Medulla oblongata (tissue), 1 donor: ENCODE results near the gene SNAP29.
"Not testable (repeated sequence)": the region's sequence is repeated elsewhere in the genome, so short reads cannot be mapped to it uniquely, and the experiment has no call there.

Experiments used
- DNase-seq: peaks from one replicate; pipeline ENCODE4 v3.0.0-alpha.2; 2015; ENCODE audit errors: extremely low spot score

Gene SNAP29

DNA sequence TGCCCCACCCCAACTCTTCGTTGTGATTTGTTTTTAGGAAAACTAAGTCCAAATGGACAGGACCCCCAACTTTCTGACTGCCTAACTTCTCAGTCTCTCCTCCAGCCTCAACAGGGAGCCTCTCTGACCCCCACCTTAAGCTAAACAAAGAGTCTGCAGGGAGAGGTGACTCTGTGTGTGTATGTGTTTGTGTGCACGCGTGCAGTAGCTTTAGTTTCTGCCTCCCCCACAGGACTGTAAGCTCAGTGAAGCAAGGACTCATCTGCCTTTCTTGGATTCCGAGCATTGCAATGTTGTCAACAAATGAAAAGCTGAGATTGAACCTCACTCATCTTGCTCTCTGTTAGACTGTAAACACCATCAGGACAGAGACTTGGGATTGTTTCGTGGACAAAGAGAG, 7.9 kb downstream of the SNAP29 start:
- DNase-seq, result no peak

GRCh38 chr22:20867179-20868024, 8.6 kb downstream of the SNAP29 start:
- DNase-seq, result peak; percentile 87

- no peak for DNase-seq
These were observed 9.5 kb downstream of the SNAP29 start for GRCh38 chr22:20868025-20868962.

GRCh38 chr22:20869234-20869633, 10.4 kb downstream of the SNAP29 start:
- DNase-seq, result no peak

DNA sequence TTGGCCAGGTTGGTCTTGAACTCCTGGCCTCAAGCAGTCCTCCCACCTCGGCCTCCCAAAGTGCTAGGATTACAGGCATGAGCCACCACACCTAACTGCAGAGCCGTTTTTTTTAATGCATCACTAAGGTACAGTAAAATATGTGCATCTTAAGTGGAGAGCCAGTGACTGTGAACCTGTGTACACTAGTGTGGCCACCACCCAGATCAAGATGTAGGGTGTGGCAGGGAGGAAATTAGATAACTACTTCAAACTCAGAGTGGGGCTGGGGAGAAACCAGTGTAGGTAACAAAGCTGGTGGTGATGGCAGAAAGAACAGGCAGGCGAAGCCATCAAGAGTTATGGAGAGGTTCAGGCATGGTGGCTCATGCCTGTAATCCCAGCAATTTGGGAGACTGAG, 14.4 kb downstream of the SNAP29 start:
- DNase-seq, result no peak

- DNase-seq, result no peak
These were observed 16.5 kb downstream of the SNAP29 start for GRCh38 chr22:20875296-20875695.

- DNase-seq, result no peak
These were observed 18.9 kb downstream of the SNAP29 start for GRCh38 chr22:20877715-20878114.

DNA sequence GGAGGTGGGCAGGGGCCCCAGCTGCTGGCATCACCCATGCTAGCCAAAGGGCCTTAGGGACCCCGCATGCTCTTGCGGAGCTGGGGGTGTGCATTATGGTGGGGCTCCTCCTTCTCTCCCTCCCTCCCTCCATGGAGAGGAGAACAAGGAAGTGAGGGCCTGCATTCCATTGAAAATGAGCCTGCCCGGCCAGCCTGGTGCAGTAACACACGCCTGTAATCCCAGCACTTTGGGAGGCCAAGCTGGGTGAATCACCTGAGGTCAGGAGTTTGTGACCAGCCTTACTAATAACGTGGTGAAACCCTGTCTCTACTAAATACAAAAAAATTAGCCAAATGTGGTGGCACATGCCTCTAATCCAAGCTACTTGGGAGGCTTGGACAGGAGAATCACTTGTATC, 22.4 kb downstream of the SNAP29 start:
- no peak for DNase-seq

- DNase-seq, result no peak
These were observed 23.3 kb downstream of the SNAP29 start for GRCh38 chr22:20881869-20882815.

- no peak for DNase-seq
These were observed 24.0 kb downstream of the SNAP29 start for GRCh38 chr22:20882855-20883254.

GRCh38 chr22:20884454-20884853, 25.6 kb downstream of the SNAP29 start:
- no peak for DNase-seq

- no peak for DNase-seq
These were observed 26.3 kb downstream of the SNAP29 start for GRCh38 chr22:20885017-20885556.

DNA sequence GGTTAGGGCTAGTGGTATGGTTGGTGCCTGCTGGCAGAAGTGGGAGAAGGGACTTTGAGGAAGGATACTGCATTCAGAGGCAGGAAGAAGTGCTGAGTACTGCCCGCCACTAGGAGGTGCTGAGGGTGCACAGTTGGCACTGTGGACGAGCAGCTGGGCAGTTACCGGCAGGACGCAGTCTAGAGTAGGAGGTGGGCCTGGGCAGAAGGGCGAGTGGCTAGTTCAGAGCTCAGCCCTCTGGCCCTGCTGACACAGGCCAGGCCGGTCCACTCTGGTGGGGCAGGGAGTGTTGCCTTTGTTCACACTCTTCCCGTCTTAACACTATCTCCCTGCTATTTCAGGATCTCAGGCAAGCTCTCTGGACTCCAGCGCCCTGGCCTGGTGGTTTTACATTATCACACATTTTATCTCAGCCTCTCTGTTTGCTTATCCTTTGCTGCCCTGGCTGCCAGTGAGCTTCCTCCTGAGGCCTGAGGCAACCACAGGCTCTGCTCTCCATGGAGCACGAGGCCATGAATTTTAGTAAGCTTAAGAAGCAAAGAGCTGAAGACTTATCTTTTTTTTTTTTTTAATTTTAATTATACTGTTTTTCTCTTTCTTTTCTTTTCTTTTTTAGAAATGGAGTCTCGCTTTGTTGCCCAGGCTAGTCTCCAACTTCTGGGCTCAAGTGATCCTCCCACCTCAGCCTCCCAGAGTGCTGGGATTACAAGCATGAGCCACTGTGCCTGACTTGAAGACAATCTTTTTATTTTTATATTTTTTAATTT, 26.9 kb downstream of the SNAP29 start:
- peak; percentile 82 for DNase-seq

- DNase-seq, result no peak
These were observed 28.6 kb downstream of the SNAP29 start for GRCh38 chr22:20887375-20887774.

DNA sequence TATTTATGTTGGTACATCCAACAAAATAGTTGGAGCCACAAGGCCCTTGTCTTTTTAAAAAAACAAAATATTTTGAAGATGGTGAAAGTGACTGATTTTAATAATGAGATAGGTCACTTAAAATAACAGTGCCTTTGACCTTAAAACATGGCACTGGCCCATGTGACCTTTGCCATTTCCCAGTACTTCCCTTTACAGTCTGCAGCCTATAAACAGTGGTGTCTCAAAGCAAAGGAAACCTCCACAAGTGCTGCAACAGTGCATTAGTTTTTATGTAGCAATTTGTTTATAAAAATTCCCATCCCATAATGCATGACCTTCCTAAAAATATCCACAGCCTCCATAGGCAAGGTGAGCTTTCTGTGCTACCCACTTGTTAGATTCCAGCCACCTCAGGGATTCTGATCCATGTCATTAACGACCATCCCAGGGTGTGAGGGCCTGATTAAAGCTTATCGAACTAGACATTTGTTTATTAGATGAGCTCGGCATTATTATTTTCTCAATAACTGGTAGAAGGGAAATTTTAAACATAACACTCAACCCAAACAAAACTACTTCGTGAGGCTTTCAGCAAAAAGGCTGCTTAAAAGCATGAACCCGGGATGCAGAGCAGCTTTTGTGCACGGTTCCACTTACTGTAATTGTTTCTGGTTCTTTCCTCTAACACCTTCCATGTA, 30.4 kb downstream of the SNAP29 start:
- DNase-seq, result no peak

GRCh38 chr22:20889904-20890540, 31.2 kb downstream of the SNAP29 start:
- DNase-seq, result no peak

GRCh38 chr22:20890975-20891374, 32.2 kb downstream of the SNAP29 start:
- no peak for DNase-seq

GRCh38 chr22:20897737-20898136, 38.9 kb downstream of the SNAP29 start:
- DNase-seq, result not testable (repeated sequence)

- no peak for DNase-seq
These were observed 41.1 kb downstream of the SNAP29 start for GRCh38 chr22:20899827-20900423.
